Lower leg skin (tissue), 4 donors: ENCODE data around the gene EPG5. TPM values are rescaled to one million over a fixed set of nuclear protein-coding genes. Genes with fewer than 3 reads are reported as not detected.
"Not testable (repeated sequence)": the region's sequence is repeated elsewhere in the genome, so short reads cannot be mapped to it uniquely, and the experiment has no call there.

Source experiments
- DNase-seq, 2 donors: peaks; one replicate each; pipeline ENCODE4 v3.0.0-alpha.2; 2019; ENCODE audit warnings: low spot score in 2 of 2
- H3K4me3 ChIP-seq: fragments of 200-600 bp; sonication (generic); 2 replicates; pipeline ENCODE4 v1.5.1; 2017; ENCODE audit warnings: mild to moderate bottlenecking, low read depth; ENCODE audit not compliant: poor library complexity, severe bottlenecking
- POLR2A ChIP-seq, 2 donors: fragments of 450-650 bp; IDR thresholded peaks; one replicate each; pipeline ENCODE4 v1.6.1; 2016 to 2017; ENCODE audit warnings: antibody characterized with exemption in 2 of 2, mild to moderate bottlenecking in 1 of 2, moderate library complexity in 1 of 2
- WGBS, 2 donors: methylation state at CpG; one replicate each; pipeline ENCODE4 v1.1.5; 2018; 5-methylcytosine and 5-hydroxymethylcytosine counted together
- intact Hi-C: fragments of 100-400 bp; cut with DNase I; formaldehyde crosslinking; loops from one replicate; pipeline ENCODE4 v1.15.0; 2023; ENCODE audit warnings: low total_unique reads
- total RNA-seq, 4 donors: library from RNA; depleted of rRNA; stranded (reverse); fragments of >200 nt; gene quantifications; one replicate each; pipeline ENCODE4 v1.1.0, GENCODE V29; 2016
- TF ChIP-seq, protein P1 (sequence below), 3 donors: fragments of 450-650 bp; IDR thresholded peaks; one replicate each; pipeline ENCODE4 v1.5.1; 2016; ENCODE audit warnings: antibody characterized with exemption in 3 of 3, mild to moderate bottlenecking in 3 of 3, moderate library complexity in 2 of 3

Gene EPG5
- total RNA-seq, 4 donors from 2014 or later = 22.5 to 44.0 (median 39.8) TPM

DNA sequence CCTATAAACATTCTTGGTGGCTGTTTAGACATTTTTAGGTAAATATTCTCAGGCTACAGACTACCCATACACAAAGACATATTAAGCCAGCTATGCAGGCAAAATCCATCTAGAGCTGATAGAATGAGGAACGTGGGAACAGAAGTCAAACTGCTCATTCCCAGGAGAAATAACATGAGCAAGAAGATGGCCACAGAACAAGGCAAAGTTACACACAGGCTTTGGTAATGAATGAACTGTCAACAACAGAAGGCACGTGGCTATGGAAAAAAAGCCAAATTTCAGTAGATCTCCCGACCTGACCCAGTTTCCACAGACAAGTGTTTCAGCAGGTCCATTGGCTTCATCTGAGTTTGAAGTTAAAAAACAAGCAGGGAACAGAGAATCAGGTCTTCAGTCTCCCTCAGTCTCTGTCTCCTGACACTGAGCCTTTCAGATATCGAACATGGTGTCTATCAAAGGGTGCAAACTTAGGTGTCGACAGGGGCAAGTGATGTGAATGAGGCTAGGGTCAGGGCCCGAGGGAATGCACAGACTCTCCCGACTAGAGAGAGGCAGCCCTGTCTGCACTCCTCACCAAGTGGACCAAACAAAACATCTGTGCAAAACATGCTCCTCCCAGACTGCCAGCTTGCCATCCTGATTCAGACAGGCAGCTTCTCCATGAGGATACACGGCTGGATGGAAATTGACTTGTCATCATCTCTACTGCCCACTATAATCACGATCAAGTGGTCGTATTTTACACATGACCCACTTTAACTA, 115.8 kb downstream of the EPG5 start:
- H3K4me3 ChIP-seq = no peak overlapping the region
- intact Hi-C loops = no loop called here
- no peak for TF ChIP-seq POLR2A (IDR thresholded peaks at IDR 0.05)
- TF ChIP-seq, protein P1, sequence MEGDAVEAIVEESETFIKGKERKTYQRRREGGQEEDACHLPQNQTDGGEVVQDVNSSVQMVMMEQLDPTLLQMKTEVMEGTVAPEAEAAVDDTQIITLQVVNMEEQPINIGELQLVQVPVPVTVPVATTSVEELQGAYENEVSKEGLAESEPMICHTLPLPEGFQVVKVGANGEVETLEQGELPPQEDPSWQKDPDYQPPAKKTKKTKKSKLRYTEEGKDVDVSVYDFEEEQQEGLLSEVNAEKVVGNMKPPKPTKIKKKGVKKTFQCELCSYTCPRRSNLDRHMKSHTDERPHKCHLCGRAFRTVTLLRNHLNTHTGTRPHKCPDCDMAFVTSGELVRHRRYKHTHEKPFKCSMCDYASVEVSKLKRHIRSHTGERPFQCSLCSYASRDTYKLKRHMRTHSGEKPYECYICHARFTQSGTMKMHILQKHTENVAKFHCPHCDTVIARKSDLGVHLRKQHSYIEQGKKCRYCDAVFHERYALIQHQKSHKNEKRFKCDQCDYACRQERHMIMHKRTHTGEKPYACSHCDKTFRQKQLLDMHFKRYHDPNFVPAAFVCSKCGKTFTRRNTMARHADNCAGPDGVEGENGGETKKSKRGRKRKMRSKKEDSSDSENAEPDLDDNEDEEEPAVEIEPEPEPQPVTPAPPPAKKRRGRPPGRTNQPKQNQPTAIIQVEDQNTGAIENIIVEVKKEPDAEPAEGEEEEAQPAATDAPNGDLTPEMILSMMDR (IDR thresholded peaks at IDR 0.05) = no peak
- no peak for DNase-seq
- 60 to 66% methylated on average over 10 of the region's 10 CpGs for WGBS, 2 donors

DNA sequence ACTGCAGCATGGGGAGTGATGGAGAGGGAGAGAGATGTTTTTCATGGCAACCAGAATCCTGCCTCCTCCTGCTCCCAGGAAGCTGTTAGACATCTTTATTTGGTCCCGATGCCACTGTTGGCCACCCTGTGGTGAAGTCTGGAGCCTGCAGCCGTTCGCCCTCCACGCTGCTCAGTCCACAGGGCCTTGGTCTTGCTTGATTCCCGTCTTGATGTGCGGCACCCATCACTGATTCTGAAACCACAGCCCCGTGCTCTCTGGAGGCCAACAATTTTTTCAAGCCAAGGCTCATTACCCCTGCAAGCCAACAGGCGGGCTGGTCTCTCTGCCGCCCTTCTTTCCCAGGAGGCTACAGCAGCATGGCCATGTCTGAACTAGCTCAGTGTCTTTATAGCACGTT, 117.1 kb downstream of the EPG5 start:
- no peak for DNase-seq
- no peak overlapping the region for H3K4me3 ChIP-seq
- TF ChIP-seq, protein P1 (IDR thresholded peaks at IDR 0.05) = no peak
- TF ChIP-seq POLR2A (IDR thresholded peaks at IDR 0.05) = no peak
- intact Hi-C loops = no loop called here
- 85 to 89% methylated on average over 10 of the region's 10 CpGs for WGBS, 2 donors

DNA sequence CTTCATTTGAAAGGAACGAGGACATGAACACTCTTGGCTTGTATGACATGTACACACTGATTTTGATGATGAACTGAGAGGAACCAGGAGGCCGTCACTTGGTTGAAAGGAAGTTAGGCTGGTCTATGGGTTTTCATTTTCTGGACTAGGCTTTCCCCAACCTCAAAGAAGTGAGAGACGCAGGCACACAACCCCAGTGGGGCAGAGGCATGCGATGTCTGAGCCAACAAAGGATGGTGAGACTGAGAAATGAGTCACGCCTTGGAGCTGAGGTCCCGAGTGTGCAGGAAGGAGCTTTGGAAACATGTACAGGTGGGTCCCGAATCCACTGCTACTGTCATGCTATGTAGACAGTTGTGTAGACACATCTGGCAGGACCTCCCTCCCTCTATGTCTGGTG, 117.6 kb downstream of the EPG5 start:
- WGBS, 2 donors = 85 to 86% methylated on average over 7 of the region's 7 CpGs
- DNase-seq = no peak
- no peak overlapping the region for H3K4me3 ChIP-seq
- intact Hi-C loops = no loop called here
- TF ChIP-seq POLR2A (IDR thresholded peaks at IDR 0.05) = no peak
- TF ChIP-seq, protein P1 (IDR thresholded peaks at IDR 0.05) = no peak

DNA sequence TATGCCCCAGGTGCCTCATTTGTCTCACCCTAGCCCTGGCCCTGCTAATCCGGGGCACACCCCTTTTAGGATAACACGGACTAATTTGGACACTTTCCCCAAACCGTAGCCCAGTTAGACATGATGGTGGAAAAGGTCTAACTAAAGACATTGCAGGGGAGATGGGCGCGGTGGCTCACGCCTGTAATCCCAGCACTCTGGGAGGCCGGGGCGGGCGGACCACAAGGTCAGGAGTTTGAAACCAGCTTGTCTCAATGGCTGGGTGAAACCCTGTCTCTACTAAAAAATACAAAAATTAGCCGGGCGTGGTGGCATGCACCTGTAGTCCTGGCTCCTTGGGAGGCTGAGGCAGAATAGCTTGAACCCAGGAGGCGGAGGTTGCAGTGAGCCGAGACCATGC, 118.5 kb downstream of the EPG5 start:
- WGBS, 2 donors = 90 to 95% methylated on average over 13 of the region's 13 CpGs
- DNase-seq, H3K4me3 ChIP-seq, intact Hi-C loops: not testable (repeated sequence)

DNA sequence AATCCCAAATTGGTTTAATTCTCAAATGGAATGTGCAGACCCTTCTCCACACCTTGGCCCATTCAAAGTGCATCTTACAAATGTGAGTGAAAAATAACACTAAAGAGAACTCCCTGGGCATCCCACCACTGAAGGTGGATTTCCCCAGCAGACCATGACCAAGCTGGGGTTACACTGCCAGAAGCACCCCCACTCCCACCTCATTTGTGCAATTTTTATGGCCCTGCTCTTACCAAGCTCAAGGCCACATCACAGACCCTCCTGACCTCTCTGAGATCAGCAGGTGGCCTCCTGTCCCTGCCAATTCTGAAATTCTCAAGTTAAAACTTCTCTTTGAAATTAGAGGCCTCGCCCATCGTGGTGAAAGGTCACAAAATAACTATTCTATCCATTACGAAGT, 120.0 kb downstream of the EPG5 start:
- no peak for TF ChIP-seq POLR2A (IDR thresholded peaks at IDR 0.05)
- WGBS, 2 donors = 60 to 79% methylated on average over 3 of the region's 3 CpGs
- H3K4me3 ChIP-seq = no peak overlapping the region
- intact Hi-C loops = no loop called here
- no peak for DNase-seq

DNA sequence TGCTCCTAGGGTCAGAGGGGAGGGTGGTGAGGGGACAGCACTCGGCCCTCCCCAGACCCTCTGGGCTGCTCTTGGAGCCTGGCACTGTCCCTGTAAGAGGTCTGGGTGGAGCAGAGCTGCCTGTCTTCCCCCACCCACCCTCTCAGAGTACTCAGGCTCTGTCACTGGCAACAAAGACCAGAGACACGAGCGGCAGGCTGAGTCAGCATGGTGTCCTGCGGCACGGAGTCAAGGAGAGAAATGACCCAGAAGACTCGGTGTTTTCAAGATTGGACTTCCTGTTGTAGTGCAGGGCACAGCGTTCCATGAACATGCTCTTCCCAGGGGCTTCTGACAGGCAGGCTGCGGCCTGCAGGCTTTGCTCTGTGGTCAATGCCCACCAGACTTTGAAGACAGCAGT, 121.7 kb downstream of the EPG5 start:
- no peak for DNase-seq
- H3K4me3 ChIP-seq = no peak overlapping the region
- intact Hi-C loops = no loop called here
- 77 to 86% methylated on average over 8 of the region's 8 CpGs for WGBS, 2 donors
- TF ChIP-seq, protein P1 (IDR thresholded peaks at IDR 0.05) = no peak
- TF ChIP-seq POLR2A (IDR thresholded peaks at IDR 0.05) = no peak

DNA sequence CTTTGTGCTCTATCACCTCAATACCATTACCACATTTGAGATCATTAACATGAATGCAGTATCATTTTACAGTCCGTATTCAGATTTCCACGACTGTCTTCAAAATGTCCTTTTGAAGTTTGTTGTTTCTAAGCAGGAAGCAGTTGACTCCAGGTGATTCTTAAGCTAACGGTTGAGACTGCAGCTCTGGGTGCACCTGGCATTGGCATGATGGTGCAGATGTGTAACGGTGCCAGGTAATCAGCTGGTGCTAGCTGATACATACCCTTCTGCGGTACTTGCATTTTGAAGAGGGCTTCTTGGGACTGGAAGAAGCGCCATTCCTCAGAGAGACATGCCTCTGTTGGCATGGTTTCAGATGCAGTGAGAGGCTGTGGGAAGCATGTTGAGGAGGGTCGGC, 122.2 kb downstream of the EPG5 start:
- no peak overlapping the region for H3K4me3 ChIP-seq
- TF ChIP-seq POLR2A (IDR thresholded peaks at IDR 0.05) = no peak
- TF ChIP-seq, protein P1 (IDR thresholded peaks at IDR 0.05) = no peak
- DNase-seq = no peak
- 80 to 84% methylated on average over 7 of the region's 7 CpGs for WGBS, 2 donors
- intact Hi-C loops = no loop called here
